GM12874 (cell line): Measurements from ENCODE around the gene UBC.

ENCODE experiments used
- TF ChIP-seq, protein P1 (sequence below): IDR thresholded peaks from 2 replicates; pipeline ENCODE4 v1.5.1; 2011; ENCODE audit warnings: low read depth, mild to moderate bottlenecking, control low read depth, low read length, moderate library complexity; ENCODE audit not compliant: insufficient read depth

The UBC gene

DNA sequence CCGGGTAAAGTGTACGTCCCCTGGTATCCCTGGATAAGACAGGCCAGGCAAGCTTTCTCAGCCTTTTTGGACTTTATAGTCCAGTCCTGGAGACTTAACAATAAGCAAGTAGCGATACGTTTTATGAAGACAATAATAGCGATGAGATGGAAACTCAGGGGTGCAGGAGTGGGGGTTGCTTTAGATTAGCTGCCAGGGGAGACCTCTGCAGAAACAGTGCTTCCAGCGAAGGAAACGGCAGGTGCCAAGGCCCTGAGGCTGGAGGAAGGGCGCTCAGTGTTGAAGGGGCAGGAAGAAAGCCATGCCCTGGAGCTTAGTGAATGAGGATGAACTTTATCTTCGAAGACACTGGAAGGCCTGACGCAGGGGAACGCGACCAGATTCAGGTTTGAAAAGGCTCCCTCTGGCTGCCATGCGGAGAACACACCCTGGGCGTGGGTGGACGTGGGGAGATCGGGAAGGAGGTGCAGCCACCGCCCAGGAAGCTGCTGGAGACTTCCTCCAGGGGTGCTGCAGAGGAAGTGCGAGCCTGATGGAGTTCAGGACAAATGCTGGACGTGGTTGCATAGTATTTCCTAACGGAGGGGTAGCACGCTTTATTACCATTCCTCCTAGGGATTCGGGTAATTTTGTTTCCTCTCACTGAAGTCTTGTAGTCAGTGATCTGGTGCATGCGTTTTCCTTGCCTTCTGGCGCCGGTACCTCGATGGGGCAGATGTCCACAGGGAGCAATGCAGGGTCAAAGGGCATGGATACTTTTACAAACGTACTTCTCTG lies 26.1 kb upstream of the UBC start:
- TF ChIP-seq, protein P1, sequence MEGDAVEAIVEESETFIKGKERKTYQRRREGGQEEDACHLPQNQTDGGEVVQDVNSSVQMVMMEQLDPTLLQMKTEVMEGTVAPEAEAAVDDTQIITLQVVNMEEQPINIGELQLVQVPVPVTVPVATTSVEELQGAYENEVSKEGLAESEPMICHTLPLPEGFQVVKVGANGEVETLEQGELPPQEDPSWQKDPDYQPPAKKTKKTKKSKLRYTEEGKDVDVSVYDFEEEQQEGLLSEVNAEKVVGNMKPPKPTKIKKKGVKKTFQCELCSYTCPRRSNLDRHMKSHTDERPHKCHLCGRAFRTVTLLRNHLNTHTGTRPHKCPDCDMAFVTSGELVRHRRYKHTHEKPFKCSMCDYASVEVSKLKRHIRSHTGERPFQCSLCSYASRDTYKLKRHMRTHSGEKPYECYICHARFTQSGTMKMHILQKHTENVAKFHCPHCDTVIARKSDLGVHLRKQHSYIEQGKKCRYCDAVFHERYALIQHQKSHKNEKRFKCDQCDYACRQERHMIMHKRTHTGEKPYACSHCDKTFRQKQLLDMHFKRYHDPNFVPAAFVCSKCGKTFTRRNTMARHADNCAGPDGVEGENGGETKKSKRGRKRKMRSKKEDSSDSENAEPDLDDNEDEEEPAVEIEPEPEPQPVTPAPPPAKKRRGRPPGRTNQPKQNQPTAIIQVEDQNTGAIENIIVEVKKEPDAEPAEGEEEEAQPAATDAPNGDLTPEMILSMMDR: peak; percentile 93

DNA sequence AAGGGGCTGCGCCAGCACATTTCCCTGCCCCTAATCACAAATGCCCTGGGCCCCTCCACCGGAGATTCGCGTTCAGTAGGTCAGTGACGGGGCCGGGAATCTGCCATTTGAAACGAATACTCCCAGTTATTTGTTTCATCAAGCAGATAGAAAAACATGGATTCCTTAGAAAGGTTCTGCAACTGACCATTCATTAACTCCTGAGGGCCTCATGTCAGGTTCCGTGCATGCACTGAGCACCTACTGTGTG lies 25.6 kb upstream of the UBC start:
- TF ChIP-seq, protein P1: no peak

DNA sequence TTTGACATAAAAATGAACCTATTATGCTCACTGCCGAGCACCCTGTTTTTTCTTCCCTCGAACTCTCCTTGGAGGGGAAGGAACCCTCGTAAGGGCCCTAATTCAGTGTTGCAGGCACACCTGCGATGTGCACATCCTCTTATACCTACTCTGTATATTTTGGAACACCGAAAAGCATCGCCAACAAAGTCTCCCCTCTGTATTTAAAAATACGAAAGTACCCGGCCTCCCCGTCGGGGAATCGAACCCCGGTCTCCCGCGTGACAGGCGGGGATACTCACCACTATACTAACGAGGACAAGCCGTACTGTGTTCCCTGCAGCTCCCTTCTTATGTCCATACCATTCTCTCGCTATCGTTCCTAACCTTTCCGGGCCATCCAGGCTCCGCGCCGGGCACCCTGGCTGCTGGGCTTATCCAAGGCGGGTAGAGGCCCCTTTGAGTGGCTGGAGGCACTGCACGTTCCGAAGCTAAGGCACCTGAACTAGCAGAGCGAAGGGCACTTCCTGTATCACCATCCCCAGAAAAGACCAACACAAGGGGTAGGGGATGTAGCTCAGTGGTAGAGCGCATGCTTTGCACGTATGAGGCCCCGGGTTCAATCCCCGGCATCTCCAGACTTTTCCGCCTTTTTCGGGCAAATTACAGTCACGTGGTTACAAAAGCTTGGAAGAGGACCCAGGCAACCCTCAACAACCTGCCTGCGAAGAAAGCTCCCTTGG lies 25.1 kb upstream of the UBC start:
- TF ChIP-seq, protein P1: no peak

DNA sequence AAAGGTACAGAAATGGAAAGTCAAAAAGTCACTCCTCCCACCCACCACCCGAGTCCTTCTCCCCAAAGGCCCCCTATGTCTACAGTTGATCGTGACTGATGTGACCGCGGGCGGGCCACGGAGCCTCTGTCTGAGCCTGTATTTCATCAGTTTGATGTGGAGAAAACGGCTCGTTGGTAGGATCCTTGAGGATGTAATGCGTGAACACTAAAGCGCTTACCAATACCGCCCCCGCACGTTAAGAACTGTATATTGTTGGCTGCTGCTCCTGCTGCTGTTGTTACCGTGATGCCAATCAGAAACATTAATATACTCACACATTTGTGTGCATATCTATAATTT lies 24.6 kb upstream of the UBC start:
- TF ChIP-seq, protein P1: peak; percentile 42

DNA sequence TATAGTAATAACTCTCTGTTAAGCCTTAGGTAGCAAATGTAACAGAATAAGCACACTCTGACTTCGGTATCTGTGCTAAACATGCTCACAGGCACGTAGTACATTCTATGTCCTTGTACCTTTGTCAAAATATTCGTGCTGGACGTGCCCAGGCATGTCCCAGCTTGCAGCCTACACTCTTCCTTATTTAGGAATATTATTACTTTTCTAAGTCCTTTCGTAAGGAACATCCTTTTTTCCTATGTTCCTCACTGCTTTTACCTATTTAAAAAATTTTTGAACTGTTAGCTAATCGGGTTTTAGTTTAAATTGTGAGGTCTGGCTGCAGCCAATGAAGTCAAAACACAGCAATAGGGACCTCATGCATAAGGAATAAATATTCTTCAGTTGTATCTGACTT lies 24.1 kb upstream of the UBC start:
- TF ChIP-seq, protein P1: no peak

DNA sequence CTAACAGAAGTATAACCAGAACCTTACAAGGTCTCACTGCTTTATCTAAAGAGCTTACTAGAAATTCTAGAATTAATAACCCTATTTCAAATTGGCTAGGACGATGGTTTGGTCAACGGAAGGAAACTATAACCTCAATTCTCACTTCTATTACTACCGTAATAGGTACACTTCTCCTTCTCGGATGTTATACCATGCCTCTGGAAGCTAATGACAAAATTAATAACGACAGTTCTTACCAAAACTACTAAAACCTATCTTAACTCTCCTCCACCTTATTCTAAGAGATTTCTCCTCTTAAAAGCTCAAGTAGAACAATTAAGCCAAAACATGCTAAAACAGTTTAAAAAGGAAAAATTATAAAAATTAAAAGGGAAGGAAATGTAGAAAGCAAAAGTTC lies 23.7 kb upstream of the UBC start:
- TF ChIP-seq, protein P1: no peak

DNA sequence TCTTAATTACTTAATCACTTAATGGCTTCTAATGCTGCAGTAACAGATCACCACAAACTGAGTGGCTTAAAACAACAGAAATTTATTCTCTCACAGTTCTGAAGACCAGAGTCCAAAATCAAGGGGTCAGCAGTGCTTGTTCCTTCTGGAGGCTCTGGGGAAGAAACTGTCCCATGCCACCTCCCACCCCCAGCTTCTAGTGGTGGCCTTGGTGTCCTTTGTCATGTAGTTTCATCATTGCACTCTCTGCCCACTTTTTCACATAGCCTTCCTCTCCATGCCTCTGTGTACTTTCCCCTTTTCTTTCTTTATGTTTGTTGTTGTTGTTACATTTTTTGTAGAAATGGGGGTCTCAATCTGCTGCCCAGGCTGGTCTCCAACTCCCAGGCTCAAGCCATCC lies 16.1 kb upstream of the UBC start:
- TF ChIP-seq, protein P1: no peak
